HG02588 (cell line): ENCODE data around the gene SLC27A1.
A peak's percentile ranks its signal among the peaks of the same experiment; 100 is the strongest.

ENCODE experiments used
- ATAC-seq: cut with Tn5 transposase; IDR thresholded peaks from one replicate; pipeline ENCODE4 v1.9.1; 2021; ENCODE audit warnings: mild to moderate bottlenecking, moderate library complexity; ENCODE audit not compliant: unreplicated experiment

Gene SLC27A1

DNA sequence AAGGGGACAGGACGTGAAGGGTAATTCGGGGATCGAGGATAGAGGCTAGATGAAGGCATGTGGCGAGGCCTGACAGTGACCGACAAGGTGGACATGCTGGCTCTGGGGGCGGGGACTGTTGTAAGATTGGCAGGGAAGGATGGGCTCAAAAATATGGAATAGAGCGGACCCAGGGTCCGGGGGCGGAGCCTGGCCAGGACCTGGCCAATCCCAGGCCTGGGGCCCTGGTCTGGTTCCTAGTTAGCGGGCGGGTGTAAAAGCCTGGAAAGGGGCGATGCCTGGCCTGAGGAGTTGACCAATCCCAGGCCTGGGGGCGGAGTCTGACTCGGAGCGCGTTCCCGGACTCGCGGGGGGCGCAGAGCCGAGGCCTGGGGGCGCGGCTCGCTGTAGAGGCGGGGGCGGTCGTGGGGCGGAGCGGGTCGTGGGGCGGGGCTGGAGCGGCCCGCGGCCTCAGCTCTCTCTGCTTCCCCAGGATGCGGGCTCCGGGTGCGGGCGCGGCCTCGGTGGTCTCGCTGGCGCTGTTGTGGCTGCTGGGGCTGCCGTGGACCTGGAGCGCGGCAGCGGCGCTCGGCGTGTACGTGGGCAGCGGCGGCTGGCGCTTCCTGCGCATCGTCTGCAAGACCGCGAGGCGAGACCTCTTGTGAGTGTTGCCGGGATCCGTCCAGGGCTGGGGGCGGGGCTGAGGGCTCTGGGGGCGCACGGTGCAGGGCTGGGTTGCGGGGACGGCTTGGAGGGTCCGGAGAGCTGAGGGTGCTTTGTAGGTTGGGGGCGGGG, at the start of gene SLC27A1:
Gene SLC27A1 (plus strand): TSS at position 457 of the 774 bp plus-strand sequence. CDS start 17 bp downstream, at position 474.
- peak; percentile 70 for ATAC-seq

DNA sequence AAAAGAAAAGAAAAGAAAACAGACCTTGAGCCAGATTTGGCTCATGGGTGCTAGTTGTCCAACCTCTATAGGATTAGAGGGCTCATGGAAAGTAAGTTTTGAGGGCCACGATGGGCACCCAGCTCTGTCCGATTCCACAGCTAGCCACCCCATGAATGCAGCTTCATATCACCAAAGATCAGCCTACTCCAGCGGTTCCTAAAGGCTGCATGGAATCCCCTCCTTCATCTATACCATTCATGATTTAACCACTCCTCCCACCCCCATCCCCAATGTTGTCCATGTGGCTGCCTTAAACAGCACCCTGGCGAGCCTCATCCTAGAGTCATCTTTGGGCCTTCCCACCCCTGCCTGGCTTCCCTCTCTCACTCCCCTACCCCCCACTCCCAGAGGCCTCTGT, 48.4 kb upstream of the SLC27A1 start:
- no peak for ATAC-seq

- no peak for ATAC-seq
Measured at GRCh38 chr19:17423429-17424208, 46.7 kb upstream of the SLC27A1 start.

GRCh38 chr19:17424743-17425365, 45.5 kb upstream of the SLC27A1 start:
- ATAC-seq = no peak

GRCh38 chr19:17429641-17430113, 40.6 kb upstream of the SLC27A1 start:
- ATAC-seq = no peak

DNA sequence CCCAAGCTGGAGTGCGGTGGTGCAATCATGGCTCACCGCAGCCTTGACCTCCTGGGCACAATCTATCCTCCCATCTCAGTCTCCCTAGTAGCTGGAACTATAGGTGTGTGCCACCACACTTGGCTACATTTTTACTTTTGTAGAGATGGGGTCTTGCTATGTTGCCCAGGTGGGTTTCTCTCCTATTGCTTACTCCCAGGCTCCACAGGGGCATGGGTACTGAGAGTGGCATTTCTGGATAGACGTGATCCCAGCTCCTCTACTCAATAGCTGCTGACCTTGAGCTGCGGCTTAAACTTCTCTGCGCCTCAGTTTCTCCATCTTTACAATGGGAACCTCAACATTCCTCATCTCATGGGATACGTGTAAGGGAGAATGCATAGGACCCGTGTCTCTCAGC, 38.9 kb upstream of the SLC27A1 start:
- no peak for ATAC-seq

DNA sequence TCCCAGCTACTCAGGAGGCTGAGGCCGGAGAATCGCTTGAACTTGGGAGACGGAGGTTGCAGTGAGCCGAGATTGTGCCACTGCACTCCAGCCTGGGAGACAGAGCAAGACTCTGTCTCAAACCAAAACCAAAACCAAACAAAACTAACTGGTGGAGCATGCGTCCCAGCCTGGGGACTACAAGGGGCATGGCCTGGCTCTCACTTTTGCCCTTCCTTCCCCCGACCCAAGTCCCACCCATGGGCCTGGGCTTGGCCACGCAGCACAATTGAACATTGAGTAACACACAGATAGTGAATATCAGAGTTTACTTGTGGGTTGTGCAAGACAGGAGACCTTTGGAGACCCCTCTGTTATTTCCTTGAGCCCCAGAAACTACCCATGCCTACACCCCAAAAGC, 35.1 kb upstream of the SLC27A1 start:
- ATAC-seq = no peak

- no peak for ATAC-seq
Measured at GRCh38 chr19:17436094-17436873, 34.0 kb upstream of the SLC27A1 start.

- ATAC-seq = no peak
Measured at GRCh38 chr19:17436874-17437267, 33.5 kb upstream of the SLC27A1 start.

DNA sequence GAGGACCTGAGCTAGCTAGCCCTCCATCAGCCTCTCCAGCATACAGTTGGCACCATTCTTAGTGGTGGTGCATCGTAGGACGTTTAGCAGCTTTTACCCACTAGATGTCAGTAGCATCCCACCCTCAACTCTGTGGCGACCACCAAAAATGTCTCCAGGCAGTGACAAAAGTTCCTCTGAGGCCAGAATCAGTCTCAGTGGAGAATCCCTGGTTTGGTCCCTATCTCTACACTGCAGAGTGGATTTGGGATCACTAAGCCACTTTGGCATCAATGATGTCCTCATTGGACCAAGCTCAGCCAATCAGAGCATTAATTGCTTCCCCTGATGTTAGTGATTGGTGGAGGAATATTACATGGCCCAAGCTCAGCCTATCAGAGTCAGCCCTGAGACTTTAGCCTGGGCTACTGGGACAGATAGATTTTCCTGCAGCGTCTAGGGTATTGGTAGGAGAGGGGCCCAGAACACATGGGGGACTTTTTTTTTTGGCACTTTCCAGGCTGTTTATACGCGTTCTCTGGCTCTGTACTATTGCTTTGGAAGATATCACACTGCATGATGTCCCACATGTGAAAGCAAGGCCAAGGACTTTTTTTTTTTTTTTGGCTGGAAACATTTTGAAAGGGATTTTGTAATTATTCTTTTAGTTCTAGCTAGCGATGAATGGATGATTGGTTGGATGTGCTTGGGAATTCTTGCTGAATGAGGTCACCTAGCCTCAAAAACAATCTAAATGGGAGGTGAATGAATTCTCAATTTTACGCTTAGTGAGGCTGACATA, 28.9 kb upstream of the SLC27A1 start:
- ATAC-seq = no peak

- no peak for ATAC-seq
Measured at GRCh38 chr19:17445526-17446165, 24.7 kb upstream of the SLC27A1 start.

GRCh38 chr19:17447704-17448130, 22.6 kb upstream of the SLC27A1 start:
- no peak for ATAC-seq

DNA sequence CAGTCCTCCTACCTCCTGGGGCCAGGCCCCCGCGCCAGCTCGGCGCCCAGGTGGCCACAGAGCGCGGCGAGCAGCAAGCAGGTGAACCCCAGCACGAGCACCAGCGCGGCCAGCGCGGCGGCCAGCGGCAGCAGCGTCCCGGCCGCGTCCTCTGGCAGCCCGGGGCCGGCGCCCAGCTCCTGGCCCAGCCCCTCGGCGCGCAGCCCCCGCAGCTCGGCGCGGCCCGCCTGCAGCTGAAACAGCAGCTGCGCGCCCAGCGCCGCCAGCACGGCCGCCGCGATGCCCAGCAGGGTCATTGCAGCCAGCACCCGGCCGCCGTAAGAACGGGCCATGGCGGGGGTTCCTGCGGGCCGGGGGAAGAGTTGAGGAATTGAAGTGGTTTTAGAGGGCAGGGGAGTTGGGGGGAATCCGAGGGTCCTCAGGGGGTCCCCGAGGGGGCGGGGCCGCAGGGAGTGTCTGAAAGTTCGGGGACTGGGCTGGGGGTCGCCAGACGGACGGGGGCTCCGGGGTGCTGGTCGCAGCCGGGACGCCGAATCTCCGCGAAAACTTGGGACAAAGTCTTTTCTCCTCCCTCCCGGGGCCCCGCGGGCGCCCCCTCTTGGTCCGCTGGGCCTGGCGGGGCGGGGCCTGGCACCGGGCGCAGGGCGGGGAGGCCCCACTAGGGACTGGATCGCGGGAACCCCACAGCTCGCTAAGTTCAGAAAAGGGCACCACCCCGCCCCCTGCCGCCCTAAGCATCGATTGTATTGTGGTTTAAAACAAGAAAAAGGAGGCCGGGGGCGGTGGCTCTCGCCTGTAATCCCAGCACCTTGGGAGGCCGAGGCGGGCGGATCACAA, 22.0 kb upstream of the SLC27A1 start, which contains the start of gene TMEM221:
Gene TMEM221 (minus strand): TSS at position 538 of the 837 bp plus-strand sequence. CDS start 206 bp downstream, at position 332.
- no peak for ATAC-seq

DNA sequence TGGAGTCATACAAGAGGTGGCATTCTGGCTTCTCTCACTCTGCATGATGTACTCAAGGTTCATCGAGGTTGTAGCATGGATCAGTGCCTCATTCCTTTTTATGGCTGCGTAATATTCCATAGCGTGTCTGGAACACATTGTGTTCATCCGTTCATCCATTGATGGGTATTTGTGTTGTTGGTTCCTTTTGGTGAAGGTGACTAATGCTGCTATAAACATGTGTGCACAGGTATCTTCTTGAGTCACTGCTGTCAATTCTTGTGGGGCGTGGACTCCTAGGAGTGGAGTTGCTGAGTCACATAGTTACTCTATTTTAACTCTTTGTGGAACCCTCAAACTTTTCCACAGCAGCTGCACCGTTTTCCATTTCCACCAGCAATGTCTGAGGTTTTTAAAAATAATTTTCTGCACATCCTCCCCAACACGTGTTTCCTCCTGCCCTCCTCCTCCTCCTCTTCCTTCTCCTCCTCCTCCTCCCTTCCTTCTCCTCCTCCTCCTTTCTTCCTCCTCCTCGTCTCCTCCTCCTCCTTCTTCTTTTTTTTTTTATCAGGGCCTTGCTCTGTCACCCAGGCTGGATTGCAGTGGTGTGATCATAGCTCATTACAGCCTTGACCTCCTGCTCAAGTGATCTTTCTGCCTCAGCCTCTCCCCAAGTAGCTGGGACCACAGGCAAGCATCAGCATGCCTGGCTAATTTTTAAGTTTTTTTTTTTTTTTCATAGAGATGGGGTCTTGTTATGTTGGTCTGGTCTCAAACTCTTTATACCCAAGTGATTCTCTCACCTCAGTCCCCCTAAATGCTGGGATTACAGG, 19.9 kb upstream of the SLC27A1 start:
- no peak for ATAC-seq

- ATAC-seq = no peak
Measured at GRCh38 chr19:17451820-17452219, 18.5 kb upstream of the SLC27A1 start.

GRCh38 chr19:17454576-17455071, 15.7 kb upstream of the SLC27A1 start:
- no peak for ATAC-seq

DNA sequence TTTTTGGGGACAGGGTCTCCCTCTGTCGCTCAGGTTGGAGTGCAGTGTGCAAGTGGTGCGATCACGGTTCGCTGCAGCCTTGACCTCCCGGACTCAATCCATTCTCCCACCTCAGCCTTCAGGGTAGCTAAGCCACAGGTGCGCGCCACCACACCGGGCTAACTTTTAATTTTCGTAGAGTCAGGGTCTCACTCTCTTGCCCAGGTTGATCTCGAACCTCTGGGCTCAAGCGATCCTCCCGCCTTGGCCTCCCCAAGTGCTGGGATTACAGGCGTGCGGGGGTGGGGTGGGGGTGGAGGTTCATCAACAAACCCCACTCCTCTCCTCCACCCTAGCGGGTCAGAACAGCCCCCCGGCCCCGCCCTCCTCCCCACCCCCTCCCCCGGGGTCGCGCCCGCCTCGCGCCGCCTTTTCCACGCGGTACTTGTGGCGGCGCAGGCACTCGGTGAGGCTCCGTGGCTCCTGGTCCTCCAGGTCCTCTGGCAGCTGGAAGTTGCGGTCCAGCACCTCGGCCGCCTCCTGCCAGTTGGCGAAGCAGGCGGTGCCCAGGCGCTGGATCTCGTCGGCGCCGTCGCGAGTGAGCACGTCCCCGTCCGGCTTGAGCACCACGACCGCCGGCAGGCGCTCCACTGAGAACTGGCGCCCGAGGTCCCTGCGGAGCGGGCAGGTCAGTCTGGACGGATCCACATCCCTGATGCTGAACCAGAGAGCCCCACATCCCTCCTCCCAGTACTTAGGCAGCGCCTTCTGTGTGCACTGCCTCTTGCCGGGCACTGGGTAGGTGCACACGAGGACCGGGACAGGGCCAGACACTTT, 14.8 kb upstream of the SLC27A1 start:
- ATAC-seq = no peak
